Gastrocnemius medialis (tissue), 4 donors: ENCODE results near the gene PIK3IP1. TPM values are rescaled to one million over a fixed set of nuclear protein-coding genes. Genes with fewer than 3 reads are reported as not detected.

Source experiments
- ATAC-seq, 2 donors: fragments of 150-250 bp; one replicate each; pipeline ENCODE4 v1.9.1; 2016
- DNase-seq, 2 donors: peaks; one replicate each; pipeline ENCODE4 v3.0.0-alpha.2; 2019
- H3K27ac ChIP-seq, 4 donors: fragments of 200-600 bp; sonication (generic); 1 replicate in 1 of 4; 2 replicates in 3 of 4; pipeline ENCODE4 v1.5.1; 2016 to 2018; ENCODE audit warnings: mild to moderate bottlenecking in 2 of 4, moderate library complexity in 1 of 4
- H3K27me3 ChIP-seq, 3 donors: fragments of 200-600 bp; sonication (generic) in 2 of 3; 1 replicate in 1 of 3; 2 replicates in 2 of 3; pipeline versions ENCODE4 v1.5.1 to v1.6.0; 2016 to 2019; ENCODE audit warnings: mild to moderate bottlenecking in 1 of 3, moderate library complexity in 1 of 3
- H3K36me3 ChIP-seq, 2 donors: fragments of 200-600 bp; sonication (generic) in 1 of 2; one replicate each; pipeline ENCODE4 v1.5.1; 2017 to 2018
- H3K4me1 ChIP-seq, 2 donors: fragments of 200-600 bp; sonication (generic) in 1 of 2; one replicate each; pipeline ENCODE4 v1.5.1; 2016 to 2017; ENCODE audit warnings: mild to moderate bottlenecking in 2 of 2
- H3K4me3 ChIP-seq, 4 donors: fragments of 200-600 bp; sonication (generic) in 3 of 4; 1 replicate in 1 of 4; 2 replicates in 3 of 4; pipeline ENCODE4 v1.5.1; 2016 to 2019; ENCODE audit warnings: mild to moderate bottlenecking in 2 of 4
- H3K9me3 ChIP-seq, 3 donors: fragments of 200-600 bp; sonication (generic) in 2 of 3; 1 replicate in 1 of 3; 2 replicates in 2 of 3; pipeline ENCODE4 v1.5.1; 2016 to 2019
- POLR2A ChIP-seq, 2 donors: fragments of 450-650 bp; IDR thresholded peaks; one replicate each; pipeline ENCODE4 v1.6.1; 2017; ENCODE audit warnings: antibody characterized with exemption in 2 of 2, mild to moderate bottlenecking in 2 of 2, moderate library complexity in 2 of 2
- in situ Hi-C, 4 donors: fragments of 200-750 bp; cut with MboI; loops; one replicate each; pipeline versions ENCODE4 v1.15.0 to v1.8.0; 2017; ENCODE audit warnings: low sequenced_read_pairs in 4 of 4
- intact Hi-C: fragments of 100-400 bp; cut with DNase I; formaldehyde crosslinking; loops from one replicate; pipeline ENCODE4 v1.15.1; 2023; ENCODE audit warnings: low total_unique reads
- total RNA-seq, 4 donors: library from RNA; depleted of rRNA; stranded (reverse); fragments of >200 nt; gene quantifications; one replicate each; pipeline versions ENCODE4 v1.1.0 to v1.2.3, GENCODE V29; 2016
- TF ChIP-seq, protein P1 (sequence below), 5 experiments: fragments of 450-650 bp in 3 of 5; fragments of 200-600 bp in 2 of 5; sonication (generic) in 2 of 5; IDR thresholded peaks in 4 of 5; conservative IDR thresholded peaks in 1 of 5; 1 replicate in 4 of 5; 2 replicates in 1 of 5; pipeline ENCODE4 v1.5.1; 2016 to 2019; ENCODE audit warnings: antibody characterized with exemption in 5 of 5, mild to moderate bottlenecking in 3 of 5, moderate library complexity in 3 of 5

PIK3IP1 gene
- total RNA-seq, 4 donors from 2014 or later: 11.2 to 28.3 (median 14.5) TPM

DNA sequence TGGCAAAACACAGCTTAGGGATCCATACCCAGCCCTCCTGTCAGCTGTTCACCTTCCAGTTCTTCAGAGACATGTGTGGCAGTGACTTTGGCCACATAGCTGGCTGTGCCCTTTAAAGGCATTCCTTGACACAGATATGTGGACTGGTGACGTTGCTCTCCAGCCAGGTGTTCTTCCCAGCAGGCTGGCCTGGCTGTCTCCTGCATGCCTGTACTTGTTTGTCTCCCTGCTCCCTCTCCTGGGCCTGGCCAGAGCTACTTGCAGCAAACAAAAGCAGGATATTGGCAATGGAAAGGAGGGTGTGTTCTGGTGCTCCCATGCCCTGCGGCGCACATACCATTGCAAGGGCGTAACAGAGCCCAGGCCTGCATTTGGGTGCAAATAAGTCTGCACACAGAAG, 38.3 kb downstream of the PIK3IP1 start:
- Histone ChIP-seq H3K9me3 (no peaks in the 10 kb centered on the region), H3K4me1 (peaks cover 12 to 23% of the 10 kb centered on the region in 2 donors), H3K36me3 (peaks cover 0 to 6% of the 10 kb centered on the region in 2 donors), H3K27me3 (no peaks in the 10 kb centered on the region), H3K4me3 (no peak overlapping the region), H3K27ac (peak overlapping the region in 1 of 4 donors; percentile 19)
- DNase-seq: peak in 1 of 2 donors; percentile 31
- in situ Hi-C loops (no loop called here), intact Hi-C loops (no loop called here)
- peak in 1 of 2 donors; percentile 42 for ATAC-seq
- TF ChIP-seq POLR2A (IDR thresholded peaks at IDR 0.05): no peak
- TF ChIP-seq, protein P1, sequence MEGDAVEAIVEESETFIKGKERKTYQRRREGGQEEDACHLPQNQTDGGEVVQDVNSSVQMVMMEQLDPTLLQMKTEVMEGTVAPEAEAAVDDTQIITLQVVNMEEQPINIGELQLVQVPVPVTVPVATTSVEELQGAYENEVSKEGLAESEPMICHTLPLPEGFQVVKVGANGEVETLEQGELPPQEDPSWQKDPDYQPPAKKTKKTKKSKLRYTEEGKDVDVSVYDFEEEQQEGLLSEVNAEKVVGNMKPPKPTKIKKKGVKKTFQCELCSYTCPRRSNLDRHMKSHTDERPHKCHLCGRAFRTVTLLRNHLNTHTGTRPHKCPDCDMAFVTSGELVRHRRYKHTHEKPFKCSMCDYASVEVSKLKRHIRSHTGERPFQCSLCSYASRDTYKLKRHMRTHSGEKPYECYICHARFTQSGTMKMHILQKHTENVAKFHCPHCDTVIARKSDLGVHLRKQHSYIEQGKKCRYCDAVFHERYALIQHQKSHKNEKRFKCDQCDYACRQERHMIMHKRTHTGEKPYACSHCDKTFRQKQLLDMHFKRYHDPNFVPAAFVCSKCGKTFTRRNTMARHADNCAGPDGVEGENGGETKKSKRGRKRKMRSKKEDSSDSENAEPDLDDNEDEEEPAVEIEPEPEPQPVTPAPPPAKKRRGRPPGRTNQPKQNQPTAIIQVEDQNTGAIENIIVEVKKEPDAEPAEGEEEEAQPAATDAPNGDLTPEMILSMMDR (IDR thresholded peaks at IDR 0.05 in 4 of 5, conservative IDR thresholded peaks at IDR 0.05 in 1 of 5): no peak

DNA sequence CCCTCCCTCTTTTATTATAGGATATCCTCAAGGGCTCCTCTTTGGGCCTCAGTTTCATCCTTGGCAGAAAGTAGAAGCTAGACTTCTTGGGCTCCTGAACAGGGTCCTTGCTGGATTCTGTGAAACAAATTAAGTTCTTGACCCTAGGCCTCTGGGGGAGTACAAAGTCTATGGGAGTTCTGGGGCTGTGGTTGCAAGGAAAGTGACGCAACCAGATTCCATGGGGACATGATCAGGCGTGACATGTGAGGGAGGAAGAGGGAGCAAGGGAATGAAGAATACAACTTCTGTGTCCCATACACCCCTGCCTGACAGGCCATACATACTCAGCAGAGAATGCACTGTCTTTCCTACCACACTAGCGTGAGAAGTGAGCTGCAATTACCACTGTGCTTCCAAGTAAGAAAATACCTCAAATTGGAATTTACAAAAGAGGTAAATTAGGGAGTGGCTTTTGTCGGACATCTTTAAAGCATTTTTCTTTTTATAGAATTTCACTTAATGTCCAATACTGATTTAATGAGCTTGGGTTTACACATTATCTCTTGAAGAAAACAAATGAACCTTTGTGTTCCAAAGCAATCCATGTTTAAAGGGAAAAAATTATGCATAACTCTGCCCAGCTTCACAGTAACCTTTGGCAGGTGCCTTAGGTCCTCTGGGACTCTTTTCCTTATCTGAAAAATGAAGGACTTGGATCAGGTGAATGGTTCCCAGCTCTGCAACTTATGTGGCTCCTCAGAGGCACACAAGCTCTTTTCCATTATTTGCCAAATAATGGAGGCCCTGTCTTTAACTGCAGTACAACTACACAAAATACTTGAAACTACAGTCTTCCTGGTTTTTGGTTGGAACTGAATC, 41.3 kb downstream of the PIK3IP1 start:
- intact Hi-C loops (no loop called here), in situ Hi-C loops (no loop called here)
- Histone ChIP-seq H3K27ac (peak overlapping the region in 1 of 4 donors; percentile 14), H3K27me3 (no peaks in the 10 kb centered on the region), H3K4me3 (no peak overlapping the region), H3K36me3 (no peaks in the 10 kb centered on the region), H3K4me1 (peaks cover 18 to 30% of the 10 kb centered on the region in 2 donors), H3K9me3 (no peaks in the 10 kb centered on the region)
- DNase-seq (no peak), ATAC-seq (no peak)
- TF ChIP-seq, protein P1 (IDR thresholded peaks at IDR 0.05 in 4 of 5, conservative IDR thresholded peaks at IDR 0.05 in 1 of 5): no peak
- TF ChIP-seq POLR2A (IDR thresholded peaks at IDR 0.05): no peak

DNA sequence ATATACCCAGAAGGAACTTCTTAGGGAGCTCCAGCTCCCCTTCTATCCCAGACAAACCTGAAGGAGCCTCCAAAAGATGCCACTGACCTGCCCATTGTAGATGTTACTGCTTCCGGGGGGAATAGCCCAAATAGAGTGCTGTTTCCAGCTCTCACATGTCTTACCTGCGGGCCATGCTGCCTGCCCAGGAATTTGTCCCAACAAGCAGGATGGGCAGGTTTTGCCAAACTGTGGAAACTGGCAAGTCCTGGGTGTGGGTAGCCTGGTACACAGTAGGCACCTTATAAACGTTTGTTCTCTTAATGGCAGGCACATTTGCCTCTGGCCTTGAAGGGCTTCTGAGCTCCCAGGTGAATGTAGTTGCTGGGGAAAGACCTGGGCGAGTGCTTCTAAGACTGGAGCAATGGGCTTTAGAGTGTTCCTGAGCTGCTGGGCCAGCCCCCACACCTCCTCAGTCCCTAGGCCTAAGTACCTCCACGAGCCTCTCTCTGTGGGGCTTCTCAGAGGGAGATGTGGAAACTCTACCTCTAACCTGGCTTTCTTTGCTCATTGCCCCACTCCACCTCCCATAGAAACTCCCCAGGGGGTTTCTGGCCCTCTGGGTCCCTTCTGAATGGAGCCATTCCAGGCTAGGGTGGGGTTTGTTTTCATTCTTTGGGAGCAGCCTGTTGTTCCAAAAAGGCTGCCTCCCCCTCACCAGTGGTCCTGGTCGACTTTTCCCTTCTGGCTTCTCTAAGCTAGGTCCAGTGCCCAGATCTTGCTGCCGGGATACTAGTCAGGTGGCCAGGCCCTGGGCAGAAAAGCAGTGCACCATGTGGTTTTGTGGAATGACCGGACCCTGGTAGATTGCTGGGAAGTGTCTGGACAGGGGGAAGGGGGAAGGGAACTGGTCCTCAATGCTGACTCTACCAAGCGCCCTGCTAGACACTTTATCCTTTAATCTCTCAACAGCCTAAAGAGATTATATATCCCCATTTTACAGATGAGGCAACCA, 43.0 kb downstream of the PIK3IP1 start:
- H3K4me1 ChIP-seq: peaks cover 27 to 34% of the 10 kb centered on the region in 2 donors
- no peaks in the 10 kb centered on the region for H3K9me3 ChIP-seq
- DNase-seq (no peak), ATAC-seq (no peak)
- intact Hi-C loops: no loop called here
- peak overlapping the region; percentile 31 to 61 (median 52) for H3K4me3 ChIP-seq
- no peaks in the 10 kb centered on the region for H3K27me3 ChIP-seq
- no peaks in the 10 kb centered on the region for H3K36me3 ChIP-seq
- TF ChIP-seq POLR2A (IDR thresholded peaks at IDR 0.05): no peak
- TF ChIP-seq, protein P1 (IDR thresholded peaks at IDR 0.05 in 4 of 5, conservative IDR thresholded peaks at IDR 0.05 in 1 of 5): no peak
- peak overlapping the region in 3 of 4 donors; percentile 51 to 75 (median 73) for H3K27ac ChIP-seq
- in situ Hi-C loops: no loop called here

DNA sequence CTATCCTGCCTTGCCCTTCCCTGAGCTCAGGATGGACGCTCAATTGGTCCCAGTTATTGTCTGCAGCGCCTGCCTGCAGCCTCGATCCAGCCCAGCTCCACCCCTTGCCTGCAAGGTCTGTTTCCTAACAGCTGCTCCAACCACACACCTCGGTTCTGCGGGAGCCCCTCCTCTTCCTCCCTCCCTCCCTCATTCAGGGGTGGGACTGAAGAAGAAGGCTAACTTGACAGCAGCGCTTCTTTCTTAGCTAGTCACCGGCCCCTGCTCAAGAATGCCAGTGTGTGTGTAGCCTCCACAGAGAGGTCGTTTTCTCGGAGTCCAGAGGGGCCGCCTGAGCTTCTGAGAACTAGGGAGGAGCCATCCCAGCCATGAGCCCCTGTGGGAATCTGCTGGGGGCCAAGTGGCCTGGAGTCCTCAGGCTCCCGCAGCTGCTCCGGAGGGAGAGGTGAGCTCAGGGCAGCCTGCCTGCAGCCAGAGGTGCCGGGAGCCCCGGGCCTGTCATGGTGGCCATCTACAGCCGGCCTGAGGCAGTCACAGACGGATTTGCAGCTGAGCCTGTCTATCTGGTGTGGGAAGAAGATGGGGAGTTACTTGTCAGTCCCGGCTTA, 44.0 kb downstream of the PIK3IP1 start:
- intact Hi-C loops (no loop called here), in situ Hi-C loops (no loop called here)
- peak; percentile 30 to 54 for TF ChIP-seq POLR2A (IDR thresholded peaks at IDR 0.05)
- TF ChIP-seq, protein P1 (IDR thresholded peaks at IDR 0.05 in 4 of 5, conservative IDR thresholded peaks at IDR 0.05 in 1 of 5): no peak
- Histone ChIP-seq H3K27me3 (no peaks in the 10 kb centered on the region), H3K4me3 (peak overlapping the region; percentile 31 to 61 (median 52)), H3K36me3 (no peaks in the 10 kb centered on the region), H3K27ac (peak overlapping the region; percentile 42 to 75 (median 62)), H3K4me1 (peaks cover 30 to 36% of the 10 kb centered on the region in 2 donors), H3K9me3 (no peaks in the 10 kb centered on the region)
- peak; percentile 56 to 68 for ATAC-seq
- DNase-seq: peak; percentile 55 to 74
